ENCODE measurements around the gene TMIGD3. TPM values are rescaled to one million over a fixed set of nuclear protein-coding genes. Genes with fewer than 3 reads are reported as not detected.
A peak's percentile ranks its signal among the peaks of the same experiment; 100 is the strongest.

Gene TMIGD3
- total and polyA plus RNA-seq, 8 donors = 1.2 to 7.6 (median 4.6) TPM; not detected in 4

GRCh38 chr1:111542187-111542586 is 38.8 kb upstream of the TMIGD3 start:
- H3K27ac ChIP-seq = peak overlapping the region in 1 of 5 donors; percentile 26
- no peaks in the 10 kb centered on the region for H3K9me3 ChIP-seq
- 75 to 83% (median 82%) methylated on average over 14 of the region's 14 CpGs for WGBS, 5 donors
- H3K36me3 ChIP-seq = no peaks in the 10 kb centered on the region
- H3K27me3 ChIP-seq = no peaks in the 10 kb centered on the region
- intact Hi-C loops (cut with DNase I; ENCODE audit: low total_unique reads) = no loop called here
- DNase-seq = no peak
- no peak overlapping the region for H3K4me3 ChIP-seq
- H3K4me1 ChIP-seq = no peaks in the 10 kb centered on the region
- TF ChIP-seq CTCF (IDR thresholded peaks at IDR 0.05) = no peak
- TF ChIP-seq POLR2A (IDR thresholded peaks at IDR 0.05) = no peak
- no peak for TF ChIP-seq POLR2AphosphoS5 (IDR thresholded peaks at IDR 0.05)
- no peak for TF ChIP-seq EP300 (IDR thresholded peaks at IDR 0.05)

DNA sequence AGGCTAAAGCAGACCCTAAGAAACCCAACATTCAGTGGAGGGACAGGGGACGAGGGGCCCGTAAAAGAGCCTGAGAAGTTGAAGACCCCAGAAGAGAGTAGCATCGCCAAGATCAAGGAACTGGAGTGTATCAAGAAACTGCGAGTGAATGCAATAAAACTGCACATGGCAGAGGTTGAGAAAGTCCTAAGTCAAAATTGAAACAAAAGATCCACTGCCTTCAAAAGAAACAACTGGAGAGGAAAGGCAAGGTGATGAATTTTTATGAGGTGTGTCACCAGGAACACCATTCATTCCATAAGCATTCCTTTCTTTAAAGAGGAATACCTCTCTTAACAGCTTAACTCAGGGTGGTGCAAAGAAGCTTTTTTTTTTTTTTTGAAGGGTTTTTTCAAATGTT is 38.3 kb upstream of the TMIGD3 start:
- H3K4me1 ChIP-seq = no peaks in the 10 kb centered on the region
- intact Hi-C loops (cut with DNase I; ENCODE audit: low total_unique reads) = no loop called here
- H3K36me3 ChIP-seq = no peaks in the 10 kb centered on the region
- no peaks in the 10 kb centered on the region for H3K9me3 ChIP-seq
- no peak overlapping the region for H3K4me3 ChIP-seq
- TF ChIP-seq POLR2A (IDR thresholded peaks at IDR 0.05) (no peak), CTCF (IDR thresholded peaks at IDR 0.05) (no peak), EP300 (IDR thresholded peaks at IDR 0.05) (no peak), POLR2AphosphoS5 (IDR thresholded peaks at IDR 0.05) (no peak)
- H3K27ac ChIP-seq = peak overlapping the region in 1 of 5 donors; percentile 2
- DNase-seq = no peak
- 76 to 95% (median 90%) methylated on average over 4 of the region's 4 CpGs for WGBS, 5 donors
- no peaks in the 10 kb centered on the region for H3K27me3 ChIP-seq

GRCh38 chr1:111540928-111541327 is 37.5 kb upstream of the TMIGD3 start:
- Histone ChIP-seq H3K27me3 (no peaks in the 10 kb centered on the region), H3K4me3 (no peak overlapping the region), H3K4me1 (peaks cover 0 to 5% (median 0%) of the 10 kb centered on the region in 4 donors), H3K27ac (peak overlapping the region in 1 of 5 donors; percentile 2), H3K36me3 (no peaks in the 10 kb centered on the region), H3K9me3 (no peaks in the 10 kb centered on the region)
- intact Hi-C loops (cut with DNase I; ENCODE audit: low total_unique reads) = no loop called here
- TF ChIP-seq EP300 (IDR thresholded peaks at IDR 0.05) = no peak
- TF ChIP-seq CTCF (IDR thresholded peaks at IDR 0.05) = no peak
- TF ChIP-seq POLR2AphosphoS5 (IDR thresholded peaks at IDR 0.05) = no peak
- TF ChIP-seq POLR2A (IDR thresholded peaks at IDR 0.05) = no peak
- DNase-seq = peak in 1 of 2 donors; percentile 14
- WGBS, 5 donors = 64 to 87% (median 82%) methylated on average over 3 of the region's 3 CpGs

DNA sequence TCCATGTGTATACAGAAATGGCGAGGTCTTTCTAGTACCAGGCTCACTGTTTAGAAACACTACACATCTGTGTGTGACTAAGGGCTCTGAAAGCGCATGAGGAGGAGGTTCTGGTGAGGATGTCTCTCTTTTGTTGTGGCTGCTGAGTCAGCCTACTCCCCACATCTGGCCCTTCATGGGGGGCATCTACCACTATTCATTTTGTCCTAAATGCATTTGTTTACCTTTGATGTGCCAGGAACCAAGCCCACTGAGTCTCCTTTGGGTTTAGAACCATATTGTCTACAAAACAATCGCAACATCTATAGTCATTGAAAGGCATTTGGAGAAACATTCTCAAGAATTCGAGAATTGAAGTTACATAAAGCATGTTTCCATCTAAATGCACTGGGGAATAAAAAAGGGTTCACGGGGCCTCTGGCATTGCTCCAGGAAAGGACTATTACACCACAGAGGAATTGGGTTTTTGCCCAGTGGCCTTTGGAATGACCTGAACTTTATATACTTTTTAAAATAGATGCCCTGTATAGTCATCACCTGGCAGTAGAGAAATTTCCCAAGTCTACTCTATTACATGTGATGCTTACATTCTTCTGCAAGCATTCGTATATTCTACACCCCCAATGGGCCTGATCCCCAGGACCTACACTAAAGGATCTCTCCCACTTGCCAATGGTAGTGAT is 35.1 kb upstream of the TMIGD3 start:
- H3K36me3 ChIP-seq = no peaks in the 10 kb centered on the region
- H3K9me3 ChIP-seq = no peaks in the 10 kb centered on the region
- no peaks in the 10 kb centered on the region for H3K27me3 ChIP-seq
- peak overlapping the region in 1 of 5 donors; percentile 41 for H3K27ac ChIP-seq
- WGBS, 5 donors = 68 to 78% (median 72%) methylated on average over 6 of the region's 6 CpGs
- no peak for TF ChIP-seq POLR2AphosphoS5 (IDR thresholded peaks at IDR 0.05)
- intact Hi-C loops (cut with DNase I; ENCODE audit: low total_unique reads) = no loop called here
- DNase-seq = no peak
- no peak overlapping the region for H3K4me3 ChIP-seq
- H3K4me1 ChIP-seq = peaks cover 0 to 19% (median 9%) of the 10 kb centered on the region in 4 donors

Measured in stomach (tissue), 9 donors.